ENCODE results near the gene YIPF2. TPM values are rescaled to one million over a fixed set of nuclear protein-coding genes. Genes with fewer than 3 reads are reported as not detected.
"Not testable (repeated sequence)": the region's sequence is repeated elsewhere in the genome, so short reads cannot be mapped to it uniquely, and the experiment has no call there.

The YIPF2 gene
- polyA plus RNA-seq, 4 donors, result 36.7 to 54.7 (median 38.9) TPM

DNA sequence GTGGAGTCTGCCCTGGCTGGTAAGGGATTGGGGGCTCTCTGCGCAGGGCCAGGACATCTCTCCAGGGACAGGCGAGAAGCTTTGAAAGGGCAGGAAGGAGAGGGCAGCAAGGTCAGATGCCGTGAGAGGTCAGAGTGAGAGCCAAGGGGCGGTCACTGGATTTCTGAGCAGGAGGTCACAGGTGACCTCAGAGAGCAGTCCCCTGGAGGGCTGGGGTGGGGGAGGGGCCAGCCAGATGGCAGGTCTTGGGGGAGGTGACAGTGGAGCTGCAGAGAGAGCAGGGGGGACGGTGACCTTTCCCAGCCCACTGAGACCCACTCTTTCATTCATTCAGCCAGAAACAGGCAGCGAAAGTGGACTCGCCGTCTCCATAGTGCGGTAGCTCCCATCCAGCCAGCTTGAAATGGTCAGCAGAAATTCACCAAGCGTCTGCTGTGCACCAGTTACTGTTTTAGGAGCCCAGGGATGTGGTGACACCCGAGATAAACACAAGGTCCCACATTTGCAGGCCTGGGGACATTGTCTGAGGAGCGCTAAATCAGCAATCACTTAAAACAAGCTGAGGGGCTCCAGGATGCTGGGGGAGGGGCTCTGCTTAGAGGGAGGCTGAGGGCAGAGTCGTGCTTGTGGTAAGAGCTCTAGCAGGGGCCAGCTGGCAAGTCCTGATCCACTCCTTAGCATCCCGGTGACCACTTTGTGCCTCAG is 46.9 kb downstream of the YIPF2 start:
- no peak for DNase-seq (ENCODE audit: low read depth in 4 of 4, low spot score in 3 of 4)

DNA sequence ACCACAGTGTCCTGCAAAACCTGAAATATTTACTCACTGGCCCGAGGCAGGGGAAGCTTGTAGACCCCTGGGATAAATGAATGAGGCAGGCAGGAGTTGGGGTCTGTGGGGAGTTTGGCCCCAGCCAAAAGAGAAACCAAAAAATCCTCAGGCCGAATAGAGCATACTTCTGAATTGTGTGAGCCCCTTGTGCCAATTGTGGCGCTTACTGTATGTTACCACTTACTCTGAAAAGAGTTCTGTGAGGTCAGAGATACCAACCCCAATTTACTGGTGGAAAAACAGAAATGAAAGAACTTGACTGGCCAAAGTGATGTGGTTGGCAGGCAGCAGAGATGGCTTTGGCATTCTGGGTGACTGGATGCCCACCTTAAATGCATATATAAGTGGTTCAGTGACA is 50.2 kb downstream of the YIPF2 start:
- DNase-seq (ENCODE audit: low read depth in 4 of 4, low spot score in 3 of 4), result no peak

DNA sequence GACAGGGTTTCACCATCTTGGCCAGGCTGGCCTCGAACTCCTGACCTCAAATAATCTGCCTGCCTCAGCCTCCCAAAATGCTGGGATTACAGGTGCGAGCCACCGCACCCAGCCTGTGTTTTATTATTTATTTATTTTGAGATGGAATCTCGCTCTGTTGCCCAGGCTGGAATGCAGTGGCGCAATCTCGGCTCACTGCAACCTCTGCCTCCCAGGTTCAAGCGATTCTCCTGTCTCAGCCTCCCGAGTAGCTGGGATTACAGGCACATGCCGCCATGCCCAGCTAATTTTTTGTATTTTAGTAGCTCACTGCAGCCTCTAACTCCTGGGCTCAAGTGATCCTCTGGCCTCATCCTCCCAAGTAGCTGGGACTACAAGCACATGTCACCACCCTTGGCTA is 50.8 kb downstream of the YIPF2 start:
- not testable (repeated sequence) for DNase-seq (ENCODE audit: low read depth in 4 of 4, low spot score in 3 of 4)

DNA sequence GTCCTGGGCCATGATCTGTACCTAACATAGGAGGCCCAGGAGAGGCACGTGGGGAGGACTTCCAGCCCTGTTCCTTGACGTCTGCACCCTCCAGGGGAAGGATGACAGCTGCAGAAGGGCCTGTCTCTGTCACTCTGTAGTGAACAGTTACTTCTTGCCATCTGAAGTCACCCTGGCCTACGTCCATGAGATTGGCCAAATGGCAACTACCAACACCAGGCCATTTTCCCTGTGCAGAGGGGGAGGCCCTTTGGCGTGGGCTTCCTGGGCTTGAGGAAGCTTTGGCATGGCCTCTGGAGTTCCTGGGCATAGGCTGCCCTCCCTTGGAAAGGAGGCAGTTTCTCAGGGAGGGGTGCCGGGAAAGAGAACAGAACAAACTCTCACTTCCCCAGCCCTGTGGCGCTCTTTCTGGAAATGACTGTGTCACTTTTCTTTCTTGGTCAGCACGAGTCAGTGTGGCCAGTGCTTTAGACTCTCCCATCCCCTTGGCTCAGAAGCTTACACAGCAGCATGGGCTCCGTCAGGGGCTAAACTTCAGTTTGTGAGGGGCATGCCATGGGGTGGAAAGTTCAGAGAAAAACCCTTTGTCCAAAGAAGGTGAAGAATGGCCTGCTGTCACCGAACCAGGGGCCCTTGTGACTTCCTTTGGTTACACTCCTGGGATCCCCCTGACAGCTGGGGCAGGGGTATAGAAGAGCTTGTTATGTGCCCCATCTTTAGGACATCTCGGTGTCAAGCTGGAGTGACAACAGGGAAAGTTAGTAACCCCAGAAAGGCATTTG is 51.8 kb downstream of the YIPF2 start:
- no peak for DNase-seq (ENCODE audit: low read depth in 4 of 4, low spot score in 3 of 4)

DNA sequence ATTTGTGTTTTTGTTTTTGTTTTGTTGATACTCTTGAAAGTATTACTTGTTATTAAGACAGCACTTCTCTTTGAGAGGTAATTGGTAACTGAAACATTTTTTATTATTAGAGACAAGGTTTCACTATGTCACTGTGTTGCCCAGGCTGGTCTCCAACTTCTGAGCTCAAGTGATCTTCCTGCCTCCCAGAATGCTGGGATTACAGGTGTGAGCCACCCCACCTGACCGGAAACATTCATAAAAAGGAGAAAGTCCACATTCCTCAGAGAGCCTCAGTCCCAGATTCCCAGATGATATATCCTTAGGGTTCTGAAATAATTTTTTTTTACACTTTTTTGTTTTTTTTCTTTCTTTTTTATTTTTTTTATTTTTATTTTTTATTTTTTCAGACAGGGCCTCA is 54.4 kb downstream of the YIPF2 start:
- no peak for DNase-seq (ENCODE audit: low read depth in 4 of 4, low spot score in 3 of 4)

DNA sequence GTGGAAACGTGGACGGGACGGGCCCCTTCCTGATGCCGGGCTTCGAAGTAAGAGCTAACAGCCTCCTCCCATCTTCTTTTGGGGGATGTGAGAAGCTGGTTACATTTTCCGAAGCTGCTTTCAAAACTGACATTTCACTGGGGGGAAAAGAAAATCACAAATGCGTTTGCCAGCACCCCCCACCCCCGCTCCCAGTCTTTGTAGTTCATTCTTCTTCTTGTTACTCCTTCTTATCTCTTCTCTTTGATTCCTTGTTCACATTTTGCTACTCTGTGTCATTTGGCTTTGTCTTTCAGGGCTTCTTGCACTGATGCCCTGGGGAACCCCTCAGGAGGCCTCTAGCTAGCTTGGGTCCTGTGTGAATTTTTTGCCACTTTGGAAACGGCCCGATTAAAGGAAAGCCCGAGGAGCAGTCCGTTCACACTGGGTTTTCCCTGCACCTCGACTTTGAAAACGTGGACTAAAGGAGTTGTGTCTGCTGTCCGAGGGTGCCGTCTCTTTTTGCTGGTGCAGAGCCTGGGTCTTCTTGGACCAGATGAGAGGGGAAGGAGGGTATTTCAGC is 55.8 kb downstream of the YIPF2 start:
- no peak for DNase-seq (ENCODE audit: low read depth in 4 of 4, low spot score in 3 of 4)

Other genes starting within 250 kb of the YIPF2 start
- gene QTRT1, start 227.2 kb downstream of the YIPF2 start, polyA plus RNA-seq (ENCODE audit: insufficient read length in 4 of 4), result 10 to 100 TPM; 37.0 to 80.4 (median 42.7) TPM
- gene DNM2, start 210.6 kb downstream of the YIPF2 start, polyA plus RNA-seq (ENCODE audit: insufficient read length in 4 of 4), result 100 to 1,000 TPM in 3 of 4 donors, 10 to 100 TPM in 1; 68.8 to 166 (median 125) TPM
- 10 to 100 TPM; 42.8 to 57.6 (median 48.4) TPM for gene TMED1, start 92.4 kb downstream of the YIPF2 start, polyA plus RNA-seq (ENCODE audit: insufficient read length in 4 of 4)
- 1 to 10 TPM; 1.9 to 4.7 (median 2.2) TPM for gene C19orf38, start 80.2 kb downstream of the YIPF2 start, polyA plus RNA-seq (ENCODE audit: insufficient read length in 4 of 4)
- gene CARM1, start 57.1 kb downstream of the YIPF2 start, polyA plus RNA-seq (ENCODE audit: insufficient read length in 4 of 4), result 10 to 100 TPM; 42.8 to 54.5 (median 48.5) TPM
- gene TIMM29, start 172 bp upstream of the YIPF2 start, polyA plus RNA-seq (ENCODE audit: insufficient read length in 4 of 4), result 10 to 100 TPM; 17.5 to 33.6 (median 26.4) TPM
- gene SMARCA4, start 32.4 kb upstream of the YIPF2 start, polyA plus RNA-seq (ENCODE audit: insufficient read length in 4 of 4), result 100 to 1,000 TPM in 3 of 4 donors, 10 to 100 TPM in 1; 75.6 to 163 (median 148) TPM
- 10 to 100 TPM; 17.9 to 26.9 (median 25.0) TPM for gene LDLR, start 160.8 kb upstream of the YIPF2 start, polyA plus RNA-seq (ENCODE audit: insufficient read length in 4 of 4)
- gene SPC24, start 227.1 kb upstream of the YIPF2 start, polyA plus RNA-seq (ENCODE audit: insufficient read length in 4 of 4), result 10 to 100 TPM; 15.8 to 20.0 (median 17.9) TPM